Endothelial cell of umbilical vein (primary cell): ENCODE measurements around the gene AREG.
"Not testable (repeated sequence)": the region's sequence is repeated elsewhere in the genome, so short reads cannot be mapped to it uniquely, and the experiment has no call there.

Experiments used
- EZH2 ChIP-seq: IDR thresholded peaks from 2 replicates; pipeline ENCODE4 v1.6.1; 2012; ENCODE audit warnings: borderline replicate concordance, low read depth, mild to moderate bottlenecking, moderate library complexity, low read length, inconsistent platforms; ENCODE audit not compliant: severe bottlenecking
- FOS ChIP-seq: IDR thresholded peaks from 2 replicates; pipeline ENCODE4 v1.6.1; 2011; ENCODE audit warnings: mild to moderate bottlenecking, low read length, moderate library complexity, borderline replicate concordance; ENCODE audit not compliant: insufficient read depth
- GATA2 ChIP-seq: IDR thresholded peaks from 2 replicates; pipeline ENCODE4 v1.7.0; 2011; ENCODE audit warnings: low read depth, mild to moderate bottlenecking, moderate library complexity, mixed read lengths, low read length; ENCODE audit not compliant: insufficient read length, insufficient read depth
- JUN ChIP-seq: IDR thresholded peaks from 2 replicates; pipeline ENCODE4 v1.6.1; 2011; ENCODE audit warnings: borderline replicate concordance, low read depth; ENCODE audit not compliant: insufficient read length, insufficient read depth
- MYC ChIP-seq: IDR thresholded peaks from one replicate; pipeline ENCODE4 v1.6.1; 2011; ENCODE audit warnings: mild to moderate bottlenecking, low read depth, low read length
- POLR2A ChIP-seq: IDR thresholded peaks from 2 replicates; pipeline ENCODE4 v1.6.1; 2012; ENCODE audit warnings: low read depth, mild to moderate bottlenecking, control low read depth, low read length
- POLR2AphosphoS5 ChIP-seq: IDR thresholded peaks from 2 replicates; pipeline ENCODE4 v1.6.1; 2012; ENCODE audit warnings: low read depth, mild to moderate bottlenecking, control low read depth, low read length, moderate library complexity; ENCODE audit not compliant: insufficient read depth
- TF ChIP-seq, protein P1 (sequence below), 2 donors: IDR thresholded peaks; 1 replicate in 1 of 2; 2 replicates in 1 of 2; pipeline ENCODE4 v1.5.1; 2011; ENCODE audit warnings: low read length in 2 of 2, mild to moderate bottlenecking in 2 of 2, moderate library complexity in 2 of 2, control low read depth in 1 of 2, inconsistent platforms in 1 of 2, low read depth in 1 of 2; ENCODE audit not compliant: insufficient read depth in 1 of 2; ENCODE audit errors: extremely low read depth in 1 of 2
- TF ChIP-seq, protein P2 (sequence below): IDR thresholded peaks from 2 replicates; pipeline ENCODE4 v1.6.1; 2011; ENCODE audit not compliant: insufficient read depth, insufficient read length

DNA sequence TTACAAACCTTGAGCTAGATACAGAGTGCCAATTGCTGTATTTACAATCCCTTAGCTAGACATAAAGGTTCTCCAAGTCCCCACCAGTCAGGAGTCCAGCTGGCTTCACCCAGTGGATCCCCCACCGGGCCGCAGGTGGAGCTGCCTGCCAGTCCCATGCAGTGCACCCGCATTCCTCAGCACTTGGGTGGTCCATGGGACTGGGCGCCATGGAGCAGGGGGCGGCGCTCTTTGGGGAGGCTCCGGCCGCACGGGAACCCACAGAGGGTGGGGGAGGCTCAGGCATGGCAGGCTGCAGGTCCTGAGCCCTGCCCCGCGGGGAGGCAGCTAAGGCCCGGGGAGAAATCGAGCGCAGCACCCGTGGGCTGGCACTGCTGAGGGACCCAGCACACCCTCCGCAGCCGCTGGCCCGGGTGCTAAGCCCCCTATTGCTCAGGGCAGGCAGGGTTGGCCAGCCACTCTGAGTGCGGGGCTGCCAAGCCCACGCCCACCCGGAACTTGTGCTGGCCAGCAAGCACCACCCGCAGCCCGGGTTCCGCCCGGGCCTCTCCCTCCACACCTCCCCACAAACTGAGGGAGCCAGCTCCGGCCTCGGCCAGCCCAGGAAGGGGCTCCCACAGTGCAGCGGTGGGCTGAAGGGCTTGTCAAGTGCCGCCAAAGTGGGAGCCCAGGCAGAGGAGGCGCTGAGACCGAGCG is 45.9 kb upstream of the AREG start:
- not testable (repeated sequence) for TF ChIP-seq POLR2A, EZH2, JUN, GATA2, POLR2AphosphoS5, FOS, MYC
- TF ChIP-seq, protein P1, sequence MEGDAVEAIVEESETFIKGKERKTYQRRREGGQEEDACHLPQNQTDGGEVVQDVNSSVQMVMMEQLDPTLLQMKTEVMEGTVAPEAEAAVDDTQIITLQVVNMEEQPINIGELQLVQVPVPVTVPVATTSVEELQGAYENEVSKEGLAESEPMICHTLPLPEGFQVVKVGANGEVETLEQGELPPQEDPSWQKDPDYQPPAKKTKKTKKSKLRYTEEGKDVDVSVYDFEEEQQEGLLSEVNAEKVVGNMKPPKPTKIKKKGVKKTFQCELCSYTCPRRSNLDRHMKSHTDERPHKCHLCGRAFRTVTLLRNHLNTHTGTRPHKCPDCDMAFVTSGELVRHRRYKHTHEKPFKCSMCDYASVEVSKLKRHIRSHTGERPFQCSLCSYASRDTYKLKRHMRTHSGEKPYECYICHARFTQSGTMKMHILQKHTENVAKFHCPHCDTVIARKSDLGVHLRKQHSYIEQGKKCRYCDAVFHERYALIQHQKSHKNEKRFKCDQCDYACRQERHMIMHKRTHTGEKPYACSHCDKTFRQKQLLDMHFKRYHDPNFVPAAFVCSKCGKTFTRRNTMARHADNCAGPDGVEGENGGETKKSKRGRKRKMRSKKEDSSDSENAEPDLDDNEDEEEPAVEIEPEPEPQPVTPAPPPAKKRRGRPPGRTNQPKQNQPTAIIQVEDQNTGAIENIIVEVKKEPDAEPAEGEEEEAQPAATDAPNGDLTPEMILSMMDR (IDR thresholded peaks at IDR 0.05; ENCODE audit: extremely low read depth in 1 of 2, insufficient read depth in 1 of 2, low read depth in 1 of 2, low read length in 2 of 2): not testable (repeated sequence)
- TF ChIP-seq, protein P2, sequence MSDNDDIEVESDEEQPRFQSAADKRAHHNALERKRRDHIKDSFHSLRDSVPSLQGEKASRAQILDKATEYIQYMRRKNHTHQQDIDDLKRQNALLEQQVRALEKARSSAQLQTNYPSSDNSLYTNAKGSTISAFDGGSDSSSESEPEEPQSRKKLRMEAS: not testable (repeated sequence)
